ENCODE measurements around the gene SPRYD3.
A peak's percentile ranks its signal among the peaks of the same experiment; 100 is the strongest.

SPRYD3 gene

DNA sequence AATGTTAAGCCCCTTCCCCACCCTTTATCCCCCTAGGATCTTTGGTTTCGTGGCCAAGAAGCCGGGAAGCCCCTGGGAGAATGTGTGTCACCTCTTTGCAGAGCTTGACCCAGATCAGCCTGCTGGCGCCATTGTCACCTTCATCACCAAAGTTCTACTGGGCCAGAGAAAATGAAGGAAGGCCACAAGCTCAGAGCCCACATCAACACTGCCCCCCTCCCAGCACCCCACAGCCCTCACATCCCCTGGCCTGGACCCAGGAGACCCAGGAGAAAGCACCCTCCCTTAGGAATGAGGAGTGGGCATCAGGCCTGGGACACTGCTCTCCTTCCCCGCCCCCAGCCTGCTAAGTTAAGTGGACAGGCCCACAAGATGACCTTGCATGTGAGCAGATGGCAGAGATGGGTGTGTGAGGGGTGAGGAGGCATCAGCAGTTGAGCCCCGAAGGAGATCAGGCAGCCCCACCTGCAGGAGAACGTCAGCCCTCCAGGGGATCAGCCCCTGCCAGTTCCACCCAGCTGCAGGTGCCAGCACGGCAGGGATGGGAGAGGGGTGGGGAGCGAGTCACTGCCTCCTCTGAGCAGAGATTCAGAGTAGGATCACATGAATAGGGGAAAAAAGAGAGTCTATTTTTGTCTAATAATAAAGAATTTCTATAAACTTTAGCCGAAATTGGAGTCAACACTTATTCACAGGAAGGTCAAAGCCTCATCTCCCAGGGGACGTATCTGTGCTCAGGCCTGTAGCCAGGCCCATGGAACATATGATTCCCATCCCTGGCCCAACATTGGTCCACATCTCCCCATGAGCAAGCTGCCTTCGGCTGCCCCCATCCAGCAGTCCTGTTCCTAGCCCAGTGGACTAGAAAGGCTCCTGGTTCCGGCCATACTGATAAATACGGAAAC lies 15.2 kb downstream of the SPRYD3 start:
- DNase-seq (ENCODE audit: low spot score), result no peak

GRCh38 chr12:53062977-53063707 lies 16.0 kb downstream of the SPRYD3 start:
- no peak for DNase-seq (ENCODE audit: low spot score)

GRCh38 chr12:53062011-53062961 lies 16.9 kb downstream of the SPRYD3 start:
- DNase-seq (ENCODE audit: low spot score), result no peak

GRCh38 chr12:53061404-53062010 lies 17.7 kb downstream of the SPRYD3 start:
- no peak for DNase-seq (ENCODE audit: low spot score)

DNA sequence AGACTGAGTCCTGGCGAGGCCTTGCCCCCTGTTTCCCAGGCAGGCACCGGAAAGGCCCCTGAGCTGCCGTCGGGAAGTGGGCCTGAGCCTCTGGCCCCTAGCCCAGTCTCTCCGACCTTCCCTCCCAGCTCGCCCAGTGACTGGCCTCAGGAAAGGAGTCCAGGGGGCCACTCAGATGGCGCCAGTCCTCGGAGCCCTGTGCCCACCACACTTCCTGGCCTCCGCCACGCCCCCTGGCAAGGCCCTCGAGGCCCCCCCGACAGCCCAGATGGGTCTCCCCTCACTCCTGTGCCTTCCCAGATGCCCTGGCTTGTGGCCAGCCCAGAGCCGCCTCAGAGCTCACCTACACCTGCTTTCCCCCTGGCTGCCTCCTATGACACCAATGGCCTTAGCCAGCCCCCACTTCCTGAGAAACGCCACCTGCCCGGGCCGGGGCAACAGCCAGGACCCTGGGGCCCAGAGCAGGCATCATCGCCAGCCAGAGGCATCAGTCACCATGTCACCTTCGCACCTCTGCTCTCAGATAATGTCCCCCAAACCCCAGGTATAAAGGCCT lies 18.4 kb downstream of the SPRYD3 start:
- DNase-seq (ENCODE audit: low spot score), result no peak

GRCh38 chr12:53060064-53060720 lies 19.0 kb downstream of the SPRYD3 start:
- no peak for DNase-seq (ENCODE audit: low spot score)

- no peak for DNase-seq (ENCODE audit: low spot score)
Measured at GRCh38 chr12:53059434-53060063, 19.6 kb downstream of the SPRYD3 start.

DNA sequence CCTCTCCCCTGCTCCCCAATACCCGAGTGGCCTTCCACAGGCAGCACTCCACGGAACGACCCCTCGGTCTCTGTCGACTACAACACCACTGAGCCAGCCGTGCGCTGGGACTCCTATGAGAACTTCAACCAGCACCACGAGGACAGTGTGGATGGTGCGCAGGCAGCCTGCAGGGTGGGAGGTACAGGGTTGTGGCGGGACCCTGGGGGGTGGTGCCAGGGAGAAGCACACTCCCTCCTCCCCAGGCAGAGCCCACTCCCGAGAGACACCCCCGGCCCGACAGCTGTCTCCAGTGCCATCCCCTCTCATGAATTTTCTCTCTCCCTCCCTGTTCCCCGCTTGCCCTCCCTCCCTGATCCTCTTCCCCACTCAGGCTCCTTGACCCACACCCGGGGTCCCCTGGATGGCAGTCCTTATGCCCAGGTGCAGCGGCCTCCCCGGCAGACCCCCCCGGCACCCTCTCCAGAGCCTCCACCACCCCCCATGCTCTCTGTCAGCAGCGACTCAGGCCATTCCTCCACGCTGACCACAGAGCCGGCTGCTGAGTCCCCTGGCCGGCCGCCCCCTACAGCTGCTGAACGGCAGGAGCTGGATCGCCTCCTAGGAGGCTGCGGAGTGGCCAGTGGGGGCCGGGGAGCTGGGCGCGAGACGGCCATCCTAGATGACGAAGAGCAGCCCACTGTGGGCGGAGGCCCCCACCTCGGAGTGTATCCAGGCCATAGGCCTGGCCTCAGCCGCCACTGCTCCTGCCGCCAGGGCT lies 20.3 kb downstream of the SPRYD3 start:
- no peak for DNase-seq (ENCODE audit: low spot score)

DNA sequence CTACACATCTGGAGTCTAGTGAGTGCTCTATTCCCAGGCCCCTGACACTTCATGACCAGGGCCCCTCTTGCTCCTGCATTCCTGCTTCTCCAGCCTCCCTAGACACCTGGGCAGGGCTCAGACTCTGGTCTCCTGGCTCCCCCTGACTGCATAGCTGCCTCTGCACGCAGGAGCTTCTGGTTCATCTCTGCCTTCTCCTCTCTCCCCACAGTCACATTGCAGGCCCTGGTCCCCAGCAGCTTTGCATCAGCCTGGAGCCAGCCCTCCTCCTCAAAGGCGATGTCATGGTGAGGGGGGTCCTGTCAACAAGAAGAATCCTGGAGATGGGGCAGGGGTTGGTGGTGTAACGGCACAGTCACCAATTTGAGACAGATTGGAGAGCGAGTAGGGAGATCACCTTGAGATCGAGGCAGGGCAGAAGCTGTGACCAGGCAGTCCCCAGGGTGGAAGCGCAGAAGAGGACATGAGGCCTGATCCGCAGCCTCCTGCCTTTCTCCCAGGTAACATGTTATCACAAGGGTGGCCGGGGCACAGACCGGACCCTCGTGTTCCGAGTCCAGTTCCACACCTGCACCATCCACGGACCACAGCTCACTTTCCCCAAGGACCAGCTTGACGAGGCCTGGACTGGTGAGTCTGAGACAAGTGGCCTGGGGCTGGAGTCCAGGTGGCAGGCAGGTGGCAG lies 21.2 kb downstream of the SPRYD3 start:
- DNase-seq (ENCODE audit: low spot score), result no peak

GRCh38 chr12:53056901-53057300 lies 22.3 kb downstream of the SPRYD3 start:
- DNase-seq (ENCODE audit: low spot score), result no peak

DNA sequence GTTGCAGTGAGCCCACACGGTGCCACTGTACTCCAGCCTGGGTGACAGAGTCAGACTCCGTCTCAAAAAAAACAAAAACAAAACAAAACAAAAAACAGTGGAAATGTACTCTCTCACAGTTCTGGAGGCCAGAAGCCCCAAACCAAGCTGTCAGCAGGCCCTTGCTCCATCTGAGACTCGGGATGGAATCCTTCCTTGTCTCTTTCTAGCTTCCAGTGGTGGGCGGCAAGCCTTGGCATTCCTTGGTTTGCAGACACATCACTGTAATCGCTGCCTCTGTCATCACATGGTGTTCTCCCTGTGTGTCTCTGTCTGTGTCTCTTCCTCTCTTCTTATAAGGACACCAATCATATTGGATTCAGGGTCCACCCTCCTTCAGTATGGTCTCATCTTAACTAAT lies 22.9 kb downstream of the SPRYD3 start:
- DNase-seq (ENCODE audit: low spot score), result no peak

- DNase-seq (ENCODE audit: low spot score), result no peak
Measured at GRCh38 chr12:53055471-53056266, 23.5 kb downstream of the SPRYD3 start.

DNA sequence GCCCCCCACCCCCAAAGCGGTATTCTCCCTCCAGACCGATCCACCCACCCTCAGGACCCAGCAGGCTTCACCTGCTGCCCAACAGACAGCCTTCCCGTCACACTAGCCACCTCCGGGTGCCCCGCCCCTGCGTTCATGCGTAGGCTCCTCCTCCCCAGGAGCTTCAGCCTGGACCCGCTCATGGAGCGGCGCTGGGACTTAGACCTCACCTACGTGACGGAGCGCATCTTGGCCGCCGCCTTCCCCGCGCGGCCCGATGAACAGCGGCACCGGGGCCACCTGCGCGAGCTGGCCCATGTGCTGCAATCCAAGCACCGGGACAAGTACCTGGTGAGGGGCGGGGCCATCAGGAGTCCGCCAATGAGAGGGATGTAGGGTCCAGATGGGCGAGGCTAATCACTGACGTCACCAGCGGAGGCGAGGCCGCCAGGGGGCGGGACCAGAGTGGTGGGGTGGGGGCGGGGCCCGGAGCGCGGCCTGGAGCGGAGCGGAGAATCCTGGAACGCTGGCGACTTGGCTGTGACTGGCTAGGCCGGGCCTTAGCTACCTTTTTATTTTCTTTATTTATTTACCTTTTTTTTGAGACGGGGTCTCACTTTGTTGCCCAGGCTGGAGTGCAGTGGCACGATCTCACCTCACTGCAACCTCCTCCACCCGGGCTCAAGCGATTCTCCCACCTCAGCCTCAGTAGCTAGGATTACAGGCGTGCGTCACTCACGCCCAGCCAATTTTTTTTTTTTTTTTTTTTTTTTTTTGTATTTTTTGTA lies 24.9 kb downstream of the SPRYD3 start:
- DNase-seq (ENCODE audit: low spot score), result peak; percentile 95

DNA sequence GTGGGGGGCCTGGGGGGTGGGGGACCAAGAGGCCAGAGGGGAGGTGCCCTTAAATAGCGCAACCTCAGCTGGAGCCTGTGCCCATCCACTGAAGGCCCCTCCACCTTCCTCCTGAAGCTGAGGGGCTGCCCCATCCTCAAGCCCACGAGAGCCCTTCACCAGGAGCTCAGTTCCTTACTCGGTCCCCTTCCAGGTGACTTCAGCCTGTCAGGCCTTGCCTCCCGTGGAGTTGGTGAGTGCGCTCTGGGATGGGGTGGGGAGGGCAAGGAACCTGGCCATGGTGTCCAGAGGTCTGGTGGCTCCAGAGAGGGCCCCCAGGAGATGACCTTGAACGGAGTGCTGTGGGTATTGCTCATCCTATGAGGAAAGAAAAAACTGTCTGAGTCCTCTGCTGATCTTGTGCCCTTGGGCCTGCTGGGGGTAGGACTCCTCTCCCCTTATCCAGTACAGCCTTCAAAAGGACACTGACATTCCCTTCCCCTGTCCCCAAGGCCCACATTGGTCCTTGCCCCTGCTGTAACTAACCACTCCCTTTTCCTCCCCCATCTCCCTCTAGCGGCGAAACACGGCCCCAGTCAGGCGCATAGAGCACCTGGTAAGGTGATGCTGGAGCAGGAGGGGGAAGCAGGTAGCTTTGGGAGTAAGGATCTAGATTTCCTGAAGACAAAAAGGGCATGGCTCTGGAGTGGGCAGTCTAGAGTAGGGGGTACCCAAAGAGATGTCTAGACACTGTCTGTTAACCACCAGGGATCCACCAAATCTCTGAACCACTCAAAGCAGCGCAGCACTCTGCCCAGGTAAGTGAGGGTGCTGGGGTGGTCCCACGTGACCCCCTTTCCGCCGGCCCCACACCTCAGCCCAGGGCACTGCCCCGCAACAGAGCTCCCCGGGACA lies 25.7 kb downstream of the SPRYD3 start:
- DNase-seq (ENCODE audit: low spot score), result peak; percentile 37

DNA sequence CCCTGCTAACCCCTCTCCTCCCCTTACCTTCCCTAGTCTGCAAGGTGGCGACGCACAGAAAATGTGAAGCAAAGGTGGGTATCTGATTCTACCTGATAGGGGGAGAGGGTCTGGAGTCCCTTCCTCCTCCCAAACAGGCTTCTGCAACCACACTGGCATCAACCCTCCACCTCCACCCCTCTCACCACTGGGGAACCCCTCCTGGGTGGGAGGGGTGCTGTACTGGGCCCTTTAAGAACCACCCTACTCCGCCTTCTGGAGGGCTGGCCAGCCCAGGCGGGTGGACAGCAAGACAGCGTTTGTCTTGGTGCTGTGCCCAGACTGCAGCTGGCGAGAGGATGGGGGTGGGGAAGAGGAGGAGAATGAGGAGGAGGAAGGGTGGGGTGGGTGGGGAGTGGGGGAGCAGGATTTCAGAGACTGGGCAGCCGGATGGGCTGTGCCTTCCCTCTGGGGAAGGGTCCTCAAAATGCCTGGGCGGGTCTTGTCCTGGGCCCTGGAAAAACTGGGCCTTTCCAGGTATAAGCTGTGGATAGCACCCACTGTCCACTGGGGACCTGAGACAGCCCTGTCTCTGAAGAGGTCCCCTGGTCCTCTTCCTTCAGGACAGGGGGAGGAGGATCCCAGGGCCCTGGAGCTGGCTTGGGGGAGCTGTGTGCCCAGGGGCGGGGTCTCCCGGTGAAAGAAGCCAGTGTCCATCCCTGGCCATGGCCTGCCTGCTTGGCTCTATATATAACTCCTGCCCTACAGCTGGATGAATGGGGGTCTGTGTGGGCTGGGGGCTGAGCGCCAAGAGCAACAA lies 26.6 kb downstream of the SPRYD3 start:
- no peak for DNase-seq (ENCODE audit: low spot score)
